Measurements from ENCODE around the gene FBLN5. TPM values are rescaled to one million over a fixed set of nuclear protein-coding genes. Genes with fewer than 3 reads are reported as not detected.

The FBLN5 gene
- total RNA-seq, 1 experiment from 2014 or later = 3.3 TPM

DNA sequence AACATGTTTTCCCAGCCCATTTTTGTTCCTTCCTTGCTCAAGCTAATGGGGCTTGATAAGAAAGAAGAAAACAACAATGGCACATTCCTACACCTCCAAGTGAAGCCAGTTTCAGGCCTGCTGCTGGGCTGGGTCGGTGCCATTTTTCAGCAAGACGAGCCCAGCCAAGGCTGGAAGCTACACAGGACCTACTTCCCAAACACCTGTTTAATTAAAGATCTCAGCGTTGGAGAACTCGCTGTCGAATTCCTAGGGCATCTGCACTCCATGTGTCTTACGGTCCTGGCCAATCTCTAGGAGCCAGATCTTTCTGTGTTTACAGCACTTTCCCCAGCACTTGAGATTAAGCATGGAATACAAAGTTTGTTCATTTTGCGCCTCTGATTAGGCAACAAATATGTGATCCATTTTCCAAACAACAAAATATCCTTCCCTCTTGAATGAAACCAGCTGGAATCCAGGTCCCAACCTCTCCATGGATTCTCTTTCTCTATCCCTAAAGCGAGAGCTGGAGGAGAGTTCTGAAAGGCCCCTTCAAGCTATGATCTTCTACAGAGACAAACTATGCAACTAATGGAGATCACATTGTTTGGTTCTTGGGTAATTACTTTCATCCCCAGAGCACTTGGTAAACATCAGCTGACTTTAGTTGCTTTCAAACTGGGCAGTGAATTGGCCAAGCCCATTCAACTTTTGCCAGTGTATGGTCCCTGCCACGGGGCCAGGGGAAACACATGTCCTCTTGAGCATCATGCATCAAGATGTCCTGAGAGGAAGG, 45.9 kb downstream of the FBLN5 start:
- DNase-seq (ENCODE audit: low read depth, low spot score) (no peak), ATAC-seq (no peak)
- no peak overlapping the region for H3K4me3 ChIP-seq (replicated peaks in 1 of 2; ENCODE audit: low read depth in 1 of 2, low read length in 2 of 2)
- H3K79me2 ChIP-seq (ENCODE audit: insufficient read depth, low read length) = no peaks in the 10 kb centered on the region
- H3K27ac ChIP-seq (ENCODE audit: low read depth, low read length) = no peak overlapping the region
- no peak overlapping the region for H2AFZ ChIP-seq (ENCODE audit: low read depth, low read length, poor library complexity, severe bottlenecking)
- no peaks in the 10 kb centered on the region for H3K36me3 ChIP-seq (ENCODE audit: control insufficient read depth in 1 of 2, insufficient read depth in 2 of 2, low read length in 2 of 2)
- H3K4me2 ChIP-seq (ENCODE audit: low read length) = no peak overlapping the region
- RAD21 ChIA-PET (ENCODE audit: low non-redundant PET in 1 of 2, low total read pairs in 2 of 2, uncharacterized antibody in 2 of 2, unreplicated experiment in 2 of 2) = no interaction called here
- H3K9me2 ChIP-seq (ENCODE audit: insufficient read depth) = no peaks in the 10 kb centered on the region
- H3K27me3 ChIP-seq (ENCODE audit: insufficient read depth, low read length) = no peaks in the 10 kb centered on the region
- H4K20me1 ChIP-seq (ENCODE audit: insufficient read depth) = no peaks in the 10 kb centered on the region
- TF ChIP-seq, protein P1, sequence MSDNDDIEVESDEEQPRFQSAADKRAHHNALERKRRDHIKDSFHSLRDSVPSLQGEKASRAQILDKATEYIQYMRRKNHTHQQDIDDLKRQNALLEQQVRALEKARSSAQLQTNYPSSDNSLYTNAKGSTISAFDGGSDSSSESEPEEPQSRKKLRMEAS (IDR thresholded peaks at IDR 0.05) = no peak
- TF ChIP-seq TCF7L2 (IDR thresholded peaks at IDR 0.05; ENCODE audit: borderline replicate concordance, extremely low read depth, insufficient read depth, insufficient read length) (no peak), SIN3A (IDR thresholded peaks at IDR 0.05; ENCODE audit: low read depth) (no peak), ZNF274 (IDR thresholded peaks at IDR 0.05; ENCODE audit: low read depth, low read length) (no peak), CEBPB (IDR thresholded peaks at IDR 0.05; ENCODE audit: low read depth) (no peak), SP1 (IDR thresholded peaks at IDR 0.05; ENCODE audit: low read depth) (no peak), ZFX (IDR thresholded peaks at IDR 0.05) (no peak), FOSL1 (IDR thresholded peaks at IDR 0.05; ENCODE audit: low read depth) (no peak), EZH2 (IDR thresholded peaks at IDR 0.05) (no peak), SRF (IDR thresholded peaks at IDR 0.05; ENCODE audit: low read depth) (no peak), RAD21 (IDR thresholded peaks at IDR 0.05; ENCODE audit: low read depth) (no peak), EZH2phosphoT487 (IDR thresholded peaks at IDR 0.05; ENCODE audit: borderline replicate concordance) (no peak), POLR2A (IDR thresholded peaks at IDR 0.05; ENCODE audit: borderline replicate concordance, extremely low read depth, insufficient read depth, insufficient read length) (no peak)
- TF ChIP-seq, protein P2, sequence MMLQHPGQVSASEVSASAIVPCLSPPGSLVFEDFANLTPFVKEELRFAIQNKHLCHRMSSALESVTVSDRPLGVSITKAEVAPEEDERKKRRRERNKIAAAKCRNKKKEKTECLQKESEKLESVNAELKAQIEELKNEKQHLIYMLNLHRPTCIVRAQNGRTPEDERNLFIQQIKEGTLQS (IDR thresholded peaks at IDR 0.05) = no peak
- TF ChIP-seq, protein P3, sequence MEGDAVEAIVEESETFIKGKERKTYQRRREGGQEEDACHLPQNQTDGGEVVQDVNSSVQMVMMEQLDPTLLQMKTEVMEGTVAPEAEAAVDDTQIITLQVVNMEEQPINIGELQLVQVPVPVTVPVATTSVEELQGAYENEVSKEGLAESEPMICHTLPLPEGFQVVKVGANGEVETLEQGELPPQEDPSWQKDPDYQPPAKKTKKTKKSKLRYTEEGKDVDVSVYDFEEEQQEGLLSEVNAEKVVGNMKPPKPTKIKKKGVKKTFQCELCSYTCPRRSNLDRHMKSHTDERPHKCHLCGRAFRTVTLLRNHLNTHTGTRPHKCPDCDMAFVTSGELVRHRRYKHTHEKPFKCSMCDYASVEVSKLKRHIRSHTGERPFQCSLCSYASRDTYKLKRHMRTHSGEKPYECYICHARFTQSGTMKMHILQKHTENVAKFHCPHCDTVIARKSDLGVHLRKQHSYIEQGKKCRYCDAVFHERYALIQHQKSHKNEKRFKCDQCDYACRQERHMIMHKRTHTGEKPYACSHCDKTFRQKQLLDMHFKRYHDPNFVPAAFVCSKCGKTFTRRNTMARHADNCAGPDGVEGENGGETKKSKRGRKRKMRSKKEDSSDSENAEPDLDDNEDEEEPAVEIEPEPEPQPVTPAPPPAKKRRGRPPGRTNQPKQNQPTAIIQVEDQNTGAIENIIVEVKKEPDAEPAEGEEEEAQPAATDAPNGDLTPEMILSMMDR (IDR thresholded peaks at IDR 0.05 in 2 of 3, conservative IDR thresholded peaks at IDR 0.05 in 1 of 3; ENCODE audit: borderline replicate concordance in 1 of 3, insufficient read depth in 1 of 3, low read depth in 2 of 3, low read length in 2 of 3) = no peak
- no peaks in the 10 kb centered on the region for H3K9me3 ChIP-seq (ENCODE audit: control insufficient read depth in 1 of 2, insufficient read depth in 1 of 2, low read depth in 1 of 2, low read length in 2 of 2)
- POLR2A ChIA-PET = no interaction called here
- no TSS peak for BruUV-seq (replicated peaks)
- H3K9ac ChIP-seq (ENCODE audit: low read length) = no peak overlapping the region
- CTCF ChIA-PET = interaction anchor here (0.7 kb wide), 1 partner anchor 234 kb away, joined by 3 read pairs; no protein-coding TSS in a partner anchor
- intact Hi-C loops (cut with micrococcal nuclease) = no loop called here
- no peaks in the 10 kb centered on the region for H3K4me1 ChIP-seq (ENCODE audit: control insufficient read depth in 1 of 2, insufficient read depth in 2 of 2, low read length in 2 of 2)
